Neural crest cell (in vitro differentiated cells): ENCODE data around the gene ITPR1. TPM values are rescaled to one million over a fixed set of nuclear protein-coding genes. Genes with fewer than 3 reads are reported as not detected.

Experiments used
- DNase-seq: peaks from one replicate; pipeline ENCODE4 v3.0.0; 2021; ENCODE audit warnings: low read depth, mixed read lengths, low spot score
- H3K27ac Mint-ChIP-seq: one replicate; pipeline ENCODE4 v1.8.0; 2021; ENCODE audit warnings: mild to moderate bottlenecking, mixed read lengths; ENCODE audit not compliant: unreplicated experiment
- H3K27me3 Mint-ChIP-seq: 2 replicates; pipeline ENCODE4 v1.8.0; 2021; ENCODE audit warnings: low read depth, mild to moderate bottlenecking, mixed read lengths
- H3K36me3 Mint-ChIP-seq: 2 replicates; pipeline ENCODE4 v1.8.0; 2021; ENCODE audit warnings: low read depth, mild to moderate bottlenecking, mixed read lengths
- H3K4me1 Mint-ChIP-seq: 2 replicates; pipeline ENCODE4 v1.8.0; 2021; ENCODE audit warnings: mixed read lengths
- H3K4me3 Mint-ChIP-seq: one replicate; pipeline ENCODE4 v1.8.0; 2021; ENCODE audit warnings: mild to moderate bottlenecking, mixed read lengths
- H3K9me3 Mint-ChIP-seq: 2 replicates; pipeline ENCODE4 v1.8.0; 2021; ENCODE audit warnings: mixed read lengths
- total RNA-seq: library from RNA; stranded (reverse); gene quantifications from 2 replicates; pipeline ENCODE4 v1.2.1, GENCODE V29; 2021
- TF ChIP-seq, protein P1 (sequence below): fragments of 200-600 bp; sonication (generic); conservative IDR thresholded peaks from 2 replicates; pipeline ENCODE4 v1.5.0; 2021; ENCODE audit warnings: antibody characterized with exemption, mild to moderate bottlenecking

ITPR1 gene
- total RNA-seq, 1 donor from 2014 or later, result 4.8 TPM

DNA sequence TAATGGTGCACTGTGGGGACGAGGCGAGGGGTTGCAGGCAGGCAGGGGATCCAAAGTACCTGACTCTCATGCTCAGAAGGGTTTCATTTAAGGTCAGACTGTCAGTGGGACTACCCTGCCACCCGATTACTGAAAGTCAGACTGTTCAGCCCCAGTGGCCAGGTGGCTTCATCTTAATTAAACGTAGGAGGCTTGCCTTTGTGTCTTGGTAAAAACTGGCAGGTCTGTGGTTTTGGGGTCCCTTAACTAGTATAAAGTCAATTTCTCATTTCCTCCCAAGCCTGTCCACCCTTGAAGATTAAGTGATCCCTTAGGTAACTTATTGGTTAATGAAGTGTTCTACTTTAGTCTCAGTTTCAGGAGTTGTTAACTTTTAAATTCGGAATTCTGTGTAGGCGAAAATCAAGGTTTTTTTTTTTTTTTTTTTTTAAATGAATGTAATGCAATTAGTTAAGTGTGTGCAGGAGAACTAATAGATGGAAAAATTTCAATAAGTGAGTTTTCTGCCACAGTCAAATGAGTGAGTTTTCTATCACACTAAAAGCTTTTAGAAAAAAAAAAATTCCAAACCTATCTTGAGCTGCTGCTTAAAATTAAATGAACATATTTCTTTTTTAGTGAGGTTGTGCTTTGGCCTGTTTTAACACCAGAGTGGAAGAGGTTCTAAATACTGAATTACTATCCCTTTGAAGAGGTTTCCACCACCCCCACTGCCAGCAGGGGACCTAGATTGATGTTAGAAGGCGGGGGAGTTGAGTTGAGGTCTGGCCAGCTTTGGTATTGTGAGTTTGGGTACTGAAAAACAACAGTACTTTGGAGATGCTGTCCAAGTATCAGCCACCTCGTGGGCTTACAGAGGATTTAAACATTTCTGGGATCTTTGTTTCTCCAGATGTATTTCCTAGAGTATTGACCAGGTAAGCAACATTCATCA lies 15.2 kb downstream of the ITPR1 start:
- Mint-ChIP-seq H3K27ac (no peak overlapping the region), H3K27me3 (no peaks in the 10 kb centered on the region), H3K36me3 (no peaks in the 10 kb centered on the region), H3K4me3 (no peak overlapping the region), H3K9me3 (no peaks in the 10 kb centered on the region), H3K4me1 (peaks cover 5% of the 10 kb centered on the region)
- no peak for DNase-seq
- TF ChIP-seq, protein P1, sequence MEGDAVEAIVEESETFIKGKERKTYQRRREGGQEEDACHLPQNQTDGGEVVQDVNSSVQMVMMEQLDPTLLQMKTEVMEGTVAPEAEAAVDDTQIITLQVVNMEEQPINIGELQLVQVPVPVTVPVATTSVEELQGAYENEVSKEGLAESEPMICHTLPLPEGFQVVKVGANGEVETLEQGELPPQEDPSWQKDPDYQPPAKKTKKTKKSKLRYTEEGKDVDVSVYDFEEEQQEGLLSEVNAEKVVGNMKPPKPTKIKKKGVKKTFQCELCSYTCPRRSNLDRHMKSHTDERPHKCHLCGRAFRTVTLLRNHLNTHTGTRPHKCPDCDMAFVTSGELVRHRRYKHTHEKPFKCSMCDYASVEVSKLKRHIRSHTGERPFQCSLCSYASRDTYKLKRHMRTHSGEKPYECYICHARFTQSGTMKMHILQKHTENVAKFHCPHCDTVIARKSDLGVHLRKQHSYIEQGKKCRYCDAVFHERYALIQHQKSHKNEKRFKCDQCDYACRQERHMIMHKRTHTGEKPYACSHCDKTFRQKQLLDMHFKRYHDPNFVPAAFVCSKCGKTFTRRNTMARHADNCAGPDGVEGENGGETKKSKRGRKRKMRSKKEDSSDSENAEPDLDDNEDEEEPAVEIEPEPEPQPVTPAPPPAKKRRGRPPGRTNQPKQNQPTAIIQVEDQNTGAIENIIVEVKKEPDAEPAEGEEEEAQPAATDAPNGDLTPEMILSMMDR, result no peak

DNA sequence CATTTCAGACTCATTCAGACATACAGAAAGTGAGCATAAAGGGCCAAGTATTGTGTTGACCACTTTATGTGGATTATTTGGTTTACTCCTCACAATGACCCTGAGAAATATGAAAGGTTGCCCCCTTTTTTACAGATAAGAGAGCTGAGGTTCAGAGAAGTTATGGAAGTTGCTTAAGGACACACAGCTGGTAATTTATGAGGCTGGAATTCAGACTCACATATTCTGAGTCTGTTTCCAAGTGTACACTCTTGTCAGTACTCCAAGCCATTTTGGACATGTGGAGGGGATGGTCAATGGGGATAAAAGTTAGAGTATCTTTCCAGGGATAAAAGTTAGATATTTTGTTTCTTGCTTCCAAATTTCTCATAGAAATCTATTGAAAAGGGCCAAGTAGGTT lies 15.9 kb downstream of the ITPR1 start:
- Mint-ChIP-seq H3K9me3 (no peaks in the 10 kb centered on the region), H3K4me1 (peaks cover 5% of the 10 kb centered on the region), H3K27ac (no peak overlapping the region), H3K4me3 (no peak overlapping the region), H3K36me3 (no peaks in the 10 kb centered on the region), H3K27me3 (no peaks in the 10 kb centered on the region)
- TF ChIP-seq, protein P1, result no peak
- DNase-seq, result no peak

DNA sequence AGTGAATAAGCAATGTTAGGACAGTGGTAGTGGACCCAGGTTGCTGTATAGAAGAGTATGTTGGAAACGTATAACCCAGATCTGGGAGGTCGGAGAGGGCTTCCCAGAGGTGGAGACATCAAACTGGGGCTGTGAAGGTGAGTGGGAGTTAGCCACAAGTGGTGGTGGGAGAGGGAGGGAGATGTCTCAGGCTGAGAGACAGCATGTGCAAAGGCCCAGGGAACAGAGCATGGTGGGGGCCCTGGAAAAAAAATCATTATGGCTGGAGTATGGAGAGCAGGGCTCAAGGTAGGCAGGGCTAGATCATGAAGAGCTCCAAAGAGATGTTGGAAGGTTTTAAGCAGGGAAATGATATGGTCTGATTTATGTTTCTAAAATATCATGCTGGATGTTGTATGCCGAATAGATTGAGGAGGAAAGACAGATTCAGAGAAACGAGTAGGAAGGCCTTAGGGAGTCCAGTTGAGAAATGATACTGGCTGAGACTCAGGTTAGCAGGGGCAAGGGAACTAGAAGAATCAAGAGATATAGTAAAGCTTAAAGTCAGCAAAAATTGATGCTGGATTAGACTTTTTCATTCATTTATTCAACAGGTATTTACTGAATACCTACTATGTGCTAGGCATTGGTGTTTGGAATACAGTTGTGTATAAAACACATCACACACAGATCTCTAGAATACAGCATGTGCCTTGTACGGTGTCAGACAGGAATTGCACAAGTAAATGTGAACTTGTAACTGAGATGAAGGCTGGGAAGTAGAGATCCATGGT lies 17.0 kb downstream of the ITPR1 start:
- H3K9me3 Mint-ChIP-seq, result no peaks in the 10 kb centered on the region
- no peaks in the 10 kb centered on the region for H3K27me3 Mint-ChIP-seq
- H3K4me1 Mint-ChIP-seq, result peaks cover 5% of the 10 kb centered on the region
- H3K27ac Mint-ChIP-seq, result no peak overlapping the region
- DNase-seq, result no peak
- no peaks in the 10 kb centered on the region for H3K36me3 Mint-ChIP-seq
- TF ChIP-seq, protein P1, result no peak
- no peak overlapping the region for H3K4me3 Mint-ChIP-seq

DNA sequence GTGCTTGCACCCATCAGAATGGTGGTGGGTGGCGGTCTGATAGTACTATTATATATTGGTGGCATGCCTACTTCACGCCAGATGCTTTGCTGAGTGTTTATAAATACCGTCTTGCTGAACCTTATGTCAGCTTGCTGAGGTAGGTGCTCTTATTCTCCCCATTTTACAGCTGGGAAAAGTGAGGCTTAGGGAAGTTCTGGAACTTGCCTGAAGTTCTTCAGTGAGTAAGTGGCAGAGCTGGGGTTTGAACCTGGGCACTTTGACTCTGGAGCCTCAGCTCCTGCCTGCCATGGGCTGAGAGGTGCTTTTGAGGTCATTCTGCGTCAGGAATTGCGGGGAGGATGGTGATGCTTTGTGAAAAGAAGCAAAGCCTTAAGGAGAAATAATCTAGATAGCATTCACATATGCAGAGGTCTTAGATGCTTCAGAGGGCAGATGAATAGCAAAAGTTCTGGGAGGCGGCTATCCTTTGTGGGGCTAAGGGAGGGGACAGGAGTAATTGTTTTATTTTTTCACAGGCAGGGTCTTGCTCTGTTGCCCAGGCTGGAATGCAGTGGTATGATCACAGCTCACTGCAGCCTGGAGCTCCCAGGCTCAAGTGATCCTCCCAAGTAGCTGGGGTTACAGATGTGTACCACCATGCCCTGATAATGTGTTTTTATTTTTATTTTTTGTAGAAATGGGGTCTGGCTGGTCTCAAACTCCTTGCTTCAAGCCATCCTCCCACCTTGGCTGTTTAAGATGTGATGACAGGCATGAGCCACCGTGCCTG lies 18.5 kb downstream of the ITPR1 start:
- DNase-seq, result no peak
- H3K27me3 Mint-ChIP-seq, result no peaks in the 10 kb centered on the region
- TF ChIP-seq, protein P1, result no peak
- H3K4me3 Mint-ChIP-seq, result no peak overlapping the region
- H3K9me3 Mint-ChIP-seq, result no peaks in the 10 kb centered on the region
- no peak overlapping the region for H3K27ac Mint-ChIP-seq
- H3K4me1 Mint-ChIP-seq, result peaks cover 5% of the 10 kb centered on the region
- H3K36me3 Mint-ChIP-seq, result no peaks in the 10 kb centered on the region

DNA sequence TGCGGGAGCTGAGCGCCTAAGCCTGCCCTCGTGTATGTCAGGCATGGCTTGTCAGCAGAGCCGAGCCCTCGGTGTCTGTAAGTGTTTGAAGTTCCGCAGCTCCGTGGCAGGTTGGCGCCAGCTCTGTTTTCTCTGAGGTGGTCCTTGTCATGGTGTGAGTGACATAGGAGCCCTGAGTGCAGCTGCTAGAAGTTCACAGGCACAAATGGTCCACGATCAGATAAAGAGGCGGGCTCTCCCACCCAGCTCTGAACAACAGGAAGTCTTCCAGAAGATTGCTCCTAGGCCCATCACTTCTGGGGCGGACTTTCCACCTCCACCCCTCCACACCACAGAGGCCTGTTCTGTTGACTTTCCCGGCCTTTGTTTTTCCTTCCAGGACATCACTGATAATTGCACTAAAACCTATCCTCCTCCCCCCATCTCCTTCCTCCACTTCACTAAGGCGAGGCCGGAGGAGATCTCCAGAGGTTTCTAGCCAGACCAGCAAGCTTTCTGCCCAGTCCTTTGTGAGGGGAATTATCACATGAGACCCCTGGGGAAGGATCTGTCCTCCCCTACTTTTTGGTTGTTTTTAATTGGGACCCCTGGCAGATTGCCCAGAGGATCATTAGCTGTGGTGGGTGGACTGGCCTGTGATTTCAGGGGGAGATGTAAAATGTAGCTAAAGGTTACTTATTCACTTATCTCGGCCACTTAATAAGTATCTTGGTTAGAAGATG lies 19.9 kb downstream of the ITPR1 start:
- no peak overlapping the region for H3K4me3 Mint-ChIP-seq

More for the DNA sequence above, 19.9 kb downstream of the ITPR1 start:
- TF ChIP-seq, protein P1, result no peak
- DNase-seq, result no peak
- H3K36me3 Mint-ChIP-seq, result no peaks in the 10 kb centered on the region
- H3K27ac Mint-ChIP-seq, result no peak overlapping the region
- H3K27me3 Mint-ChIP-seq, result no peaks in the 10 kb centered on the region
- no peaks in the 10 kb centered on the region for H3K9me3 Mint-ChIP-seq
- H3K4me1 Mint-ChIP-seq, result peaks cover 12% of the 10 kb centered on the region
